Germinal center (tissue), 1 donor: Measurements from ENCODE around the gene HSPA1A.
"Not testable (repeated sequence)": the region's sequence is repeated elsewhere in the genome, so short reads cannot be mapped to it uniquely, and the experiment has no call there.

Experiments
- DNase-seq: peaks from one replicate; pipeline ENCODE4 v3.0.0; 2012; ENCODE audit warnings: mixed read lengths, low spot score

HSPA1A gene

GRCh38 chr6:31836474-31837368 is 21.4 kb downstream of the HSPA1A start:
- no peak for DNase-seq

GRCh38 chr6:31837369-31838113 is 22.2 kb downstream of the HSPA1A start:
- DNase-seq = no peak

DNA sequence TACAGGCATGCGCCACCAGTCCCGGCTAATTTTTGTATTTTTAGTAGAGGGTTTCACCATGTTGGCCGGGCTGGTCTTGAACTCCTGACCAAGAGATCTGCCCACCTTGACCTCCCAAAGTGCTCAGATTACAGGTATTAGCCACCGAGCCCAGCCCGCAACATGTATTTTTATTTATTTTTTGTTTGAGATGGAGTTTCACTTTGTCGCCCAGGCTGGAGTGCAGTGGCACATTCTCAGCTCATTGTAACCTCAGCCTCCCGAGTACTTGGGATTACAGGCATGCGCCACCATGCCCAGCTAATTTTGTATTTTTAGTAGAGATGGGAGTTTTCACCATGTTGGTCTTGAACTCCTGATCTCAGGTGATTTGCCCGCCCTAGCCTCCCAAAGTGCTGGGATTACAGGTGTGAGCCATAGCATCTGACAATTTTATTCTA is 22.8 kb downstream of the HSPA1A start:
- not testable (repeated sequence) for DNase-seq

GRCh38 chr6:31838968-31839367 is 23.6 kb downstream of the HSPA1A start:
- DNase-seq = no peak

- DNase-seq = not testable (repeated sequence)
Measured at GRCh38 chr6:31839779-31840126, 24.4 kb downstream of the HSPA1A start.

DNA sequence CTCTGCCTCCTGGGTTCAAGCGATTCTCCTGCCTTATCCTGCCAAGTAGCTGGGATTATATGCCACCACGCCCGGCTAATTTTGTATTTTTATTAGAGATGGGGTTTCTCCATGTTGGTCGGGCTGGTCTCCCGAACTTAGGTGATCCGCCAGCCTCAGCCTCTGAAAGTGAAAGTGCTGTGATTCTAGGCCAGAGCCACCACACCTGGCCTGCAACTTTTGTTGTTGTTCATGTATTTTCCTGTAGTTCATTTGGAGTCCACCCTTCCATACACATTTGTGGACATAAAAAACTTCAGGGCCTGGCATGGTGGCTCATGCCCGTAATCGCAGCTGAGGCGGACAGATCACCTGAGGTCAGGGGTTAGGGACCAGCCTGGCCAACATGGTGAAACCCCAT is 26.7 kb downstream of the HSPA1A start:
- no peak for DNase-seq

- DNase-seq = no peak
Measured at GRCh38 chr6:31844507-31844906, 29.2 kb downstream of the HSPA1A start.

GRCh38 chr6:31847276-31847978 is 32.1 kb downstream of the HSPA1A start:
- no peak for DNase-seq

DNA sequence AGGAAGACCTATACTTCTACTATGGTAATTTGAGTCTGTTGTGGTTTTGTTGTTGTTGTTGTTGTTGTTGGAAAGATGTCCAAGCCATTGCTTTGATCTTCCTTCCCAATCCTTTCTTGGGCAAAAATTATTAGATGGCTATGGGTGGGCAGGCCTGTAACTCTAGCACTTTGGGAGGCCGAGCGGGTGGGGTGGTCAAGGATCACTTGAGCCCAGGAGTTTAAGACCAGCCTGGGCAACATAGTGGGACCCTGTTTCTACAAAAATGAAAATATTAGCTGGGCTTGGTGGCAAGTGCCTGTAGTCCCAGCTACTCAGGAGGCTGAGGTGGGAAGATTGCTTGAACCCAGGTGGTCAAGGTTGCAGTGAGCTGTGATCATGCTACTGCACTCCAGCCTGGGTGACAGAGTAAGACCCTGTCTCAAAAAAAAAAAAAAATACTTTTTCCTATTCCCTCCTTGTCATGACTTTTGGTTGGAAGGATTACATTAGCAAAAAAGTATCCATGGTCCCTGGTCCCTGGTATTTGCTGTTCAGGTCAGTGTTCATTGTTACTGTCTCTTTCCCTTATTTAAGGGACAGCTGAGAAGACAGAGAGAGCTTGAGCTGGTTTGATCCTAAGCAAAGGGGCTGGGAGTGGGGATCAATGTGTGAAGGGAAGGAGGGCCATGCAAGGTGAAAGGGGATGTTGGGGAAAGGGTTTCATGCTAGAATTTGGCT is 35.6 kb downstream of the HSPA1A start:
- no peak for DNase-seq

- DNase-seq = no peak
Measured at GRCh38 chr6:31851485-31851832, 36.1 kb downstream of the HSPA1A start.

DNA sequence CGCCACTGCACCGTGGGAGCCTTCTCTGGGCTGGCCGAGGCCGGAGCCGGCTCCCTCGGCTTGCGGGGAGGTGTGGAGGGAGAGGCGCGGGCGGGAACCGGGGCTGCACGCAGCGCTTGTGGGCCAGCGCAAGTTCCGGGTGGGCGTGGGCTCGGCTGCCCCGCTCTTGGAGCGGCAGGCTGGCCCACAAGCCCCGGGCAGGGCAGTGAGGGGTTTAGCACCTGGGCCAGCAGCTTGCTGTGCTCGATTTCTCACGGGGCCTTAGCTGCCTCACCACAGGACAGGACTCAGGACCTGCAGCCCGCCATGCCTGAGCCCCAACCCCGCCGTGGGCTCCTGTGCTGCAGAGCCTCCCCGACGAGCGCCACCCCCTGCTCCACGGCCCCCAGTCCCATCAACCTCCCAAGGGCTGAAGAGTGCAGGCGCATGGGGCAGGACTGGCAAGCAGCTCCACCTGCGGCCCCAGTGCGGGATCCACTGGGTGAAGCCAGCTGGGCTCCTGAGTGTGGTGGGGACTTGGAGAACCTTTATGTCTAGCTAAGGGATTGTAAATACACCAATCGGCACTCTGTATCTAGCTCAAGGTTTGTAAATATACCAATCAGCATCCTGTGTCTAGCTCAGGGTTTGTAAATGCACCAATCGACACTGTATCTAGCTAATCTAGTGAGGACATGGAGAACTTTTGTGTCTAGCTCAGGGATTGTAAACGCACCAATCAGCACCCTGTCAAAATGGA is 36.8 kb downstream of the HSPA1A start:
- not testable (repeated sequence) for DNase-seq

DNA sequence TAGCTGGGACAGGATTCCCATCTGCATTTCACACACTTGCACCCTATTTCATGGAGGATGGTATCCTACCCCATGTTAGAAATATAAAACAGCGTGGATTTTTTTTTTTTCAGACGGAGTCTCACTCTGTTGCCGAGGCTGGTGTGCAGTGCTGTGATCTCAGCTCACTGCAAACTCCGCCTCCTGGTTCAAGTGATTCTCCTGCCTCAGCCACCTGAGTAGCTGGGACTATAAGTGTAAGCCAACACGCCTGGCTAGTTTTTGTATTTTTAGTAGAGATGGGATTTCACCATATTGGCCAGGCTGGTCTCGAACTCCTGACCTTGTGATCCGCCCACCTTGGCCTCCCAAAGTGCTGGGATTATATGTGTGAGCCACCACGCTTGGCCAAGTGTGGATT is 42.4 kb downstream of the HSPA1A start:
- not testable (repeated sequence) for DNase-seq

DNA sequence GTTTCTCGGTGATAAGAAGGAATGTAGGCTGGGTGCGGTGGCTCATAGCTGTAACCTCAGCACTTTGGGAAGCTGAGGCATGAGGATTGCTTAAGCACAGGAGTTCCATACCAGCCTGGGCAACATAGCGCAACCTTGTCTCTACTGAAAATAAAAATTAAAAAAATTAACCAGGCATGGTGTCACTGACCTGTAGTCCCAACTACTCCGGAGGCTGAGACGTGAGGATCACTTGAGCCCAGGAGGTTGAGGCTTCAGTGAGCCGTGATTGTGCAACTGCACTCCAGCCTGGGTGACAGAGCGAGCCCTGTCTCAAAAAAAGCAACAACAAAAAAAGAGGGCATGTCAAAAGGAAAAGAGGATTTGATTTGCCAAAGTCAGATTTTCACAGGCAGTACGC is 43.4 kb downstream of the HSPA1A start:
- no peak for DNase-seq

DNA sequence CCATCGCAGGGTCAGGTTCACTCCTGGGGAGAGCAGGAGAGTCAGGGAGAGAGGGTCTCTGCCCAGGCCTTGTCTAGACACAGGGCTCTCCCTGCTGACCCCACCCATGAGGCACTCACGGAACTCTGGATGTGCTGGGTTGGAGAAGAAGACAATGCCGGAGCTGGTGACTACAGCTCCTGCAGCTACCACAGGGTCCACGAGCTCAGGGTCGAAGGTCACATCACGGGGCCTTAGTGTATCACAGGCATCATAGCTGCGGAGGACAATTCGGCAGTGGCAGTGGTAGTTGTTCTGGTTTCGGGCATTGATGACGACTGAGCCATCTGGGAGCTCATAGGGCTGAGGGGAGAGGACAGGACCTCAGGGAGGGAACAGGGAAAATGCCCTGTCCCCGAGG is 44.6 kb downstream of the HSPA1A start:
- DNase-seq = no peak

- DNase-seq = no peak
Measured at GRCh38 chr6:31860349-31860748, 45.0 kb downstream of the HSPA1A start.

GRCh38 chr6:31861150-31861549 is 45.8 kb downstream of the HSPA1A start:
- no peak for DNase-seq

DNA sequence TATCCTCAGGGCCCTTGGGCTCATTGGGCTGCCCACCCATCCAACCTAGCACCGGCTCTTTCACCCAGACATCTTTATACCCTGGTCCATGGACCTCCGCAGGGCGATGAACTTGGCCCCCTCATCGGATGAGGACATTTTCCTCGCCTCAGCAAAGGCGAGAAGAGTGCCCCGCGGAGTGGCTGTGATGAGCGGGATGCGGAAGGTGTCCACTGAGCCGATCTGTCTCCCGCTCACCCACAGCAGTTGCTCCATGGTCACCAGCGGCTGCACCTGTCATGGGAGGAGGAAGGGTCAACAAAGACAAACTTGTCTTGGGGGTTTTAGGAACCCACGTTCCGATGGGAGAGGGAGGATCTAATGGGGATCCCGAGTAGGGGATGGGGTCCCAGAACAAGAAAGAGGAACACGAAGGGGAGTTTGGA is 46.6 kb downstream of the HSPA1A start:
- DNase-seq = no peak

- peak; percentile 100 for DNase-seq
Measured at GRCh38 chr6:31862344-31863235, 47.2 kb downstream of the HSPA1A start, which contains the start of gene NEU1. TSS of gene NEU1 (minus strand) at chr6:31862821. CDS start at chr6:31862776, 45 bp downstream.

GRCh38 chr6:31864123-31864562 is 48.8 kb downstream of the HSPA1A start:
- DNase-seq = not testable (repeated sequence)

DNA sequence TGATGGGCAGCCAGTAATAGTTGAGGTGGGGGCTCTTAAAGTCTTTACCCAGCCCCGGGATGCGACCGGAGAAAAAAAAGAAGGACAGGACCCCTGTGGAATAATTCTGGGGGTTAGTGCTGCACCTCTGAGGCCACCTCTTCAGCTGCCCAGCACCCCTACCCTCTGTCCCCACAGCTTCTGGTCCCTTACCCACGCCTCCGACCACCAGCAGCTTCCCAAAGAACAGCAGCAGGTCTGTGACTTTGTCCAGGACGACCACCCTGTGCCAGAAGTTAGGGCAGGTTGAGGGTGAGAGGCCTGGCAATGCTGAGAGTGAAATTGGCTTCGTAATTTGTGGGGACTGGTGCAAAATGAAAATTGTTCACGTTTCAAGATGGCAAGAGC is 49.5 kb downstream of the HSPA1A start:
- no peak for DNase-seq
